Activated CD4-positive, alpha-beta T cell treated with anti-CD3 and anti-CD28 coated beads for 48 hours (primary cell): Measurements from ENCODE around the gene FAM118B.
"Not testable (repeated sequence)": the region's sequence is repeated elsewhere in the genome, so short reads cannot be mapped to it uniquely, and the experiment has no call there.

Experiments used
- DNase-seq: peaks from one replicate; pipeline ENCODE4 v3.0.0-alpha.2; 2020

The FAM118B gene

DNA sequence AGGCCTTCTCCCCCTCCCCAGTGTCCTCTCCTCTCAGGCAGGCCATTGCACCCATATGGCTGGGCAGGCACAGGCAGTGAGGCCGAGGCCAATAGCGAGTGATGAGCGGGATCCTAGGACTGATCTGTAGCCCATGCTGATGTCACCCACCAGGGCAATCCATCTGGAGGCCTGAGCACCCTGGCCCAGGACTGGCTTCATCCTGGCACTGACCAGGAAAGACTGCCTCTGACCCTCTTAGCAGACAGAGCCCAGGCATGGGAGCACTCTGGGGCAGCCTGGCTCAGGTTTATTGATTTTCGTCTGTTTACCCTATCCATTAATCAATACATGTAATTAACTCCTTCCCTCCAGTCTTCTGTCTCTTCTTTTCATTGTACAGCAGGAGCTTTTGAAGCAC, 66.2 kb downstream of the FAM118B start:
- DNase-seq, result no peak

- DNase-seq, result no peak
Measured at GRCh38 chr11:126279191-126279590, 67.6 kb downstream of the FAM118B start.

DNA sequence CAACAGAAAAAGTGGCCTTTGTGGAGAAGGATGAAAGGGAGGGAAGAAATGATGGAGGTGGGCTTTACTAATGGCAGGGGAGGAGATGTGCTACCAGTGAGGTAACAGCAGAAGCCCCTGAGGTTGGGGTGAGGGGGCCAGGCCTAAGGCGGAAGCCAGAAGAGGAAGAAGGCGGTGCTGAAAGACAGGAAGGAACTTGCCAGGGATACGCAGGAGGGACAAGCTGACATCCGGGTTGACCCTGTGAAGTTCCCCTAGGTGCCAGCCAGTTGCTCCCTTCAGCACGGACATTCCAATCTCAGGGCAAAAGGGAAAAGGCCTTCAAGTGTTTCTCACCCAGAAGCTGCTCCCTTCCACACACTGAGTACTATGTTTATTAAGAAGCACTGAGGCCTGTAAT, 69.0 kb downstream of the FAM118B start:
- no peak for DNase-seq

DNA sequence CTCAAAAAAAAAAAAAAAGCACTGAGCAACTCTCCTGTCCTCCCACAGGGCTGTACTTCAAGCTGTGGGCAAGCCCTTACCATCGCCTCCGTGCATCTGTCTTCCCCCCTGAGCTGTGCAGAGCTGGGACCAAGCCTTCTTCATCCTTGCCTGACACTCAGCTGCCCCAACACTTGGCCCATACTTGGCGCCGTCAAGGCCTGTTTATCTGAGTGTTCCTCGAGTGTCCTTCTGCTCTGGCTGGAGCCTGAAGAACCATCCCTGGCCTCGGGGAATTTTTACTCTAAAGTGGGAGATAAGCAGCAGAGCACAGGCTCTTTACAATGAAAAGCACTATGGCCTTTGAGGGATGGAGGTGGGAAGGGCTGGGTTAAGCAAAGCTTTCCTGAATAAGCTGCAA, 69.7 kb downstream of the FAM118B start:
- no peak for DNase-seq

DNA sequence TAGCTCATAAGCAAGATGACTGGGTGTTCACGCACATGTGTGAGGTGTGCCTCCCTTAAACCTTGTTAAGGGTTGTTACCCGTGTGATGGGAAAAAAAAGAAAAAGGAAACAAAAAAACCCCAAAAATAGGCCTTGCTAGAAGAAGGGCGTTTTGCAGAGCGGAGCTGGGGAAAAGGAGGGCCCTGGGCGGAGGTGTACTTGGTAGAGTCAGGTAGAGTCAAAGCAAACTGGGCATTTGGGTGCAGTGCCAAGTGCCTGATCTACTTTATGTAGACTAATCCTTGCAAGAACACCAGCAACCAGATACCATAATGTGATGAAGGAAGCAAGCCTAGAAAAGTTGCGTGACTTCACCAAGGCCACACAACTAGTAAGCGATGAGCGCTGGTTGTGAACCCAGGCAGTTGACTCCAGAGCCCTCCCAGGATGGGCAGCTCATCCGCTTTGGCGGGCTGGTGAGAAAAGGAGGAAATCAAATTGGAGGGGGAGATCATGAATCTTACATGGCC, 70.1 kb downstream of the FAM118B start:
- DNase-seq, result no peak

GRCh38 chr11:126282361-126282735, 70.8 kb downstream of the FAM118B start:
- peak; percentile 52 for DNase-seq

DNA sequence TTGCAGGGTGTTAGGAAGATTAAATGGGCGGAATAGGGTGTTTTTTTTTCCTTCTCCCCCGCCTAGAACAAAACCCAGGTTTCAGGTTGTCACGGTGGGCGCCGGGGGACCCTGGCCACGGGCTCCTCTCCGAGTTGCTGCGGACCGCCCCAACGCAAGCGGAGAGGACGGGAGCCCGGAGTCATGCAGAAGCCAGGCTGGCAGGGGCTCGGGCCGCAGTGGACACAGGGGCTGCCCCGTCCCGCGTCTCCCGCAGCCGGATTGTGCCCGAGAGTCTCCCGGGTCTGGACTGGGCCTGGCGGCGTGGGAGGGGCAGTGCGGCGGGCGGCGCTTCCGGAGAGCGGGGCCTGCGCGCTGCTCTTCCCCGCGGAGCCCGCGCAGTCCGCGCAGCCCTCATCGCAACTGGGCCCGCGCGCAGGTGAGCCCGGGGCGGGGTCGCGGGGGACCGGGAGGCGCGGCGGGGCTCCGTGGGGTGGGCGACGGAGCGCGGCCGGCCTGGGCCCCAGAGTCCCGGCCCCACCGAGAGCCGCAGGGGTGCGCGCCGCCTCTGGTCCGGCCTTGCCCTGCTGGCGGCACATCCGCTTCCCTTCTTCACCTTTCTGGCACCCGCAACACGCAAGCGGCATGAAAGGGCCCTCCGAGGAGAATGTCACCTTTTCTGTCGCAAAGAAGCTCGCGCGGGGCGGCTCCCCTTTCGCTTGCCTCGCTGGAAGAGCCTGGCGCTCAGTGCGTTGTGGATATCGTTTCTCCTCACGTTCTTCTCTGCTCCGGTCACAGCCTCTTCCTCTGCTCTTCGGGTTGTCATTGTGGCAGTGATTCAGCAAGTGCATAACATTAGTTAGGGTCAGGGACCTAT, 71.4 kb downstream of the FAM118B start, which contains the start of gene TIRAP:
Gene TIRAP (plus strand): TSS at position 358 of the 856 bp plus-strand sequence. CDS start 7,802 bp downstream, outside the sequence.
- DNase-seq, result peak; percentile 66

GRCh38 chr11:126284829-126285228, 73.2 kb downstream of the FAM118B start:
- peak; percentile 93 for DNase-seq

DNA sequence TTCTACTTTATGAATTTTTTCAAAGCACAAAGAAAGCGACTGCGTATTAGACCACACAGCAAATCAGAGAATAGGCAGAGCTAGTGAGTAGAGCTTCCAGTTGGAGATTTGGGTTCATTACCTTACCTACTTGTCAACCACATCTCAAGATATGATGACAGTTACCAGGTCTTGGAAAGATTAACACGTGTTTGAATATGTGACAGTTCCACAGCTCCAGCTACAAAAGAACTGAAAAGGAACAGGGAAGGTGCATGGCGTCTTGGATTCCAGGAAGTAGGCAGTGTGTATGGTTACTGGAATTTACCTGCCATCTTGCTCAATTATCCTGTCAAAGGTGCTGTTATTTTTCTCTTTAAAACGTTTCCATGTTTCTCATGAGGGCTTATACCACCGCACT, 76.7 kb downstream of the FAM118B start:
- DNase-seq, result no peak

DNA sequence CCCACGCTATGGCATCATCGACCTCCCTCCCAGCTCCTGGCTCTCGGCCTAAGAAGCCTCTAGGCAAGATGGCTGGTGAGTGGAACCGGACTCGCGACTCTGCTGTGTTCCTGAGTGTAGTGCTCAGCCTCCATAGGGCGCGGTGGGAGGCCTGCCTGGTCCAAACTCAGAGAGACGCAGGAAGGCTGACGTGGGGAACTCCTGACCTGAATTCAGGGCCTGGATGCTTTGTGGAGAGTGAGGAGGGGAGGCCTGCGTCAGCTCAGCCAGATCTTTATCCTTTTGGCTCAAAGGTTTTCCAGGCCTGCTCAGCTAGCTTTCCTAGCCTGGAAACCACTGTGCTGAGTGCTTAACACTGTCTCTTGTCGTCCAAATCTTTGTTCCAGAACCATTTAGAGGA, 79.3 kb downstream of the FAM118B start:
- no peak for DNase-seq

GRCh38 chr11:126293726-126294125, 82.1 kb downstream of the FAM118B start:
- DNase-seq, result no peak

DNA sequence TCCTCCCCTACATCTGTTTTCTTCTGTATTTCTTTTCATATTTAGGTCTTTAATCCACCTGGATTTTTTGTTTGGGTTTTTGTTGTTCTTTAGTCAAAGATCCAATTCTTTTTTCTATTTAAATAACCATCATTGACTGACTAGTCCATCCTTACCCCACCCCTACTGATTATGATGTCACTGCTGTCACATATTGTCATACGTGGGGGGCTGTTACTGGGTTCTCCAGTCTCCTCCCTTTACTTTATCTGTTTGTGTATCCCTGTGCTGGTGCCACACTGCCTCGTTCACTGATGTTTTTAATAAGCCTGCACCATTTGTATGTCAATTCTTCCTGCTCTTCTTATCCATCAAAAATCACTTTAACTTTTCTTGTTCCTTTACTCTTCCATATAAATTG, 85.4 kb downstream of the FAM118B start:
- DNase-seq, result no peak

GRCh38 chr11:126303623-126304456, 92.3 kb downstream of the FAM118B start, which contains the start of gene DCPS:
DCPS (plus strand) TSS chr11:126304060; CDS start chr11:126304081, 21 bp downstream.
- DNase-seq, result peak; percentile 89

DNA sequence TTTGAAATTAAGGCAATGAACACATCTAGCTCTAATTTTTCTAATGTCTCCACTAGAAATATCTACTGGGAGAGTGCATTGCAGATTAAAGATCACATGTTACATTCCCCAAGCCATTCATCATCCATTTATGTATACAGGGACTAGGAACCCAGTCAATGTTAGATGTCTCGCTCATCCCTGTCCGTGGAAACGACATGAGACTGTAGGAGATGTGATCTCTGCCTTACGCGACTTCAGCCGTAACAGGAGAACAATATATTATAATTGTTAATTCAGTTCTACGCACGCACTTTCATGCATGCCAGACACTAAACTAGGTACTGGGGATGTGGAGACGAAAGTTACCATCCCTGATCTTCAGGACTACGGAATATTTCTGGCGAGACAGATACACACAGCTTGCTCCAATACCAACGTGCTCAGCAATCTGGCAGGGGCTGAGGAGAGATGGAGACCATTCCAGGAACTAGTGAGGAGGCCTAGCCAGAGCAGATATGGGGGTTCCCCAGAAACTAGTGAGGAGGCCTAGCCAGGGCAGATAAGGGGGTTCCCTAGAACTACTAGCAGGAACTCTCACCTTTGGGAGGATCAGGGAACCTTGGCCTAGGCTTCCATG, 93.0 kb downstream of the FAM118B start:
- DNase-seq, result no peak

DNA sequence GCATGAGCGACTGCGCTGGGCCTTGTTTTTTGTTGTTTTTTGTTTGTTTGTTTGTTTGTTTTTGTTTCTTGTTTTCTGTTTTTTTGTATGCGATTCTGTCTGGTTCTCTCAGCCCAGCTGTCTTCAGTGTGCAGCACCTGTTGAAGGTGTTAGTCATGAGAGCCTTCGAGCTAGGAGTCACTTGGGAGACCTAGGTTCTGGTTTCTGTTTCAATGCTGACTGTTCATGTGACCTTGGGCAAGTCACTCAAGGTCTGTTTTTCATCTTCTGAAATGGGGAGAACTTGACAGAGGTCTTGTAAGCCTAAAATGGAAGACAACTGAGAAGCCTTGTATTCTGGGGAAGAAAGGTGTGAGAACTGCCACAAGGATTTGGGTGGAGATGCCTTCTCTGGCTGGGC, 94.1 kb downstream of the FAM118B start:
- DNase-seq, result no peak

GRCh38 chr11:126307706-126308105, 96.1 kb downstream of the FAM118B start:
- DNase-seq, result peak; percentile 39

- DNase-seq, result no peak
Measured at GRCh38 chr11:126308271-126308671, 96.7 kb downstream of the FAM118B start.

DNA sequence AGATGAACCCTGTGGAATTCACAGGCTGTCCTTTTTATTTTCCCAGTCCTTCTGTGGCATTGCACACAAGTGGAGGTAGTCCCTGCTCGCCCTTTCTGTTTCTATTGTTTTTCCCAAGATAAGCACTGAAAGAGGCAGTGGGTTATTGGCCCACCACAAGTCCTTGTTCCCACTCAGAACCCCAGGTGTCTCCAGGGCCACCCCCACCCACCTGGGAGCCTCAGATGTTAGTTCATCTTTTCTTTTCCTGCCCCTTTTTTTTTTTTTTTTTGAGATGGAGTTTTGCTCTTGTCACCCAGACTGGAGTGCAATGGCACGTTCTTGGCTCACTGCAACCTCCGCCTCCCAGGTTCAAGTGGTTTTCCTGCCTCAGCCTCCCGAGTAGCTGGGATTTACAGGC, 97.2 kb downstream of the FAM118B start:
- not testable (repeated sequence) for DNase-seq

DNA sequence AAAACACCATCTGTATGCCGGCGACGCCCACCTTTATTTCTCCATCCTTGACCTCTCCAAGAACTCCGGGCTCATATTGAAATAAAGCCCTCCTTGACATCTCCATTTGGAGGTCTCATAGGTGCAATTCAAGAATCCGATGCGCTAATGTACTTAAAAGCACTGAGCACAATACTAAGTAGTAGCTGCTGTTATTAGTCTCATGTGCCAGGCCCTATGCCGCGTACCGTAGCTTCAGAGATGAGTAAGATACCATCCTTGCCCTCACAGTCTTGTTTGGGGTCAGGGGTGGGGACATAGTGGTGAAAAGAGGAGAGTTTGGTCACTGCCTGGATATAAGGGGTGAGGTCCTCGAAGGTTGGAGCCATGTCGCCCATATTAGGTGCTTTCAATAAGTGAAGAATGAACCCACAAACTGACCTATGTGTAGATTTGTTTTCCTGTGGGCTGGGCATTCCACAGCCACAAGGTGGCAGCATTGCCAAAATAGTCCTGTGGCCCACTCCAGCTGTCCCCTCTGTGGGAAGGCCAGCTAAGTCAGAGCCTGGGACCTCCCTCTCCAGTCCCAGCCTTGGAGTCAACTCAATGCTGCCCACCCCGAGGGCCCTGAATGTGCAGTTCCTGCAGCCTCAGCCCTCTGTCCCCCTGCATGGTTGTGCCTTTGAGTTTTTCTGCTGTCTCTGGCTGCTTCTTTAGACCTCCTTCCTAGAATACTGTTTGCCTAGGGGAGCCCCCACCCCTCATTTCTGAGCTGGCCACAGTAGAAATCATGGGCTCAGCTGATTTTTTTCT, 98.8 kb downstream of the FAM118B start:
- DNase-seq, result peak; percentile 71

- no peak for DNase-seq
Measured at GRCh38 chr11:126310992-126311310, 99.4 kb downstream of the FAM118B start.

- no peak for DNase-seq
Measured at GRCh38 chr11:126311401-126312291, 100.1 kb downstream of the FAM118B start.
